Left forelimb (tissue), 1 donor: ENCODE results near the gene NDRG4.

Source experiments
- DNase-seq: peaks from one replicate; pipeline ENCODE4 v3.0.0-alpha.2; 2018; ENCODE audit warnings: low spot score

NDRG4 gene, protein sequence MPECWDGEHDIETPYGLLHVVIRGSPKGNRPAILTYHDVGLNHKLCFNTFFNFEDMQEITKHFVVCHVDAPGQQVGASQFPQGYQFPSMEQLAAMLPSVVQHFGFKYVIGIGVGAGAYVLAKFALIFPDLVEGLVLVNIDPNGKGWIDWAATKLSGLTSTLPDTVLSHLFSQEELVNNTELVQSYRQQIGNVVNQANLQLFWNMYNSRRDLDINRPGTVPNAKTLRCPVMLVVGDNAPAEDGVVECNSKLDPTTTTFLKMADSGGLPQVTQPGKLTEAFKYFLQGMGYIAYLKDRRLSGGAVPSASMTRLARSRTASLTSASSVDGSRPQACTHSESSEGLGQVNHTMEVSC

DNA sequence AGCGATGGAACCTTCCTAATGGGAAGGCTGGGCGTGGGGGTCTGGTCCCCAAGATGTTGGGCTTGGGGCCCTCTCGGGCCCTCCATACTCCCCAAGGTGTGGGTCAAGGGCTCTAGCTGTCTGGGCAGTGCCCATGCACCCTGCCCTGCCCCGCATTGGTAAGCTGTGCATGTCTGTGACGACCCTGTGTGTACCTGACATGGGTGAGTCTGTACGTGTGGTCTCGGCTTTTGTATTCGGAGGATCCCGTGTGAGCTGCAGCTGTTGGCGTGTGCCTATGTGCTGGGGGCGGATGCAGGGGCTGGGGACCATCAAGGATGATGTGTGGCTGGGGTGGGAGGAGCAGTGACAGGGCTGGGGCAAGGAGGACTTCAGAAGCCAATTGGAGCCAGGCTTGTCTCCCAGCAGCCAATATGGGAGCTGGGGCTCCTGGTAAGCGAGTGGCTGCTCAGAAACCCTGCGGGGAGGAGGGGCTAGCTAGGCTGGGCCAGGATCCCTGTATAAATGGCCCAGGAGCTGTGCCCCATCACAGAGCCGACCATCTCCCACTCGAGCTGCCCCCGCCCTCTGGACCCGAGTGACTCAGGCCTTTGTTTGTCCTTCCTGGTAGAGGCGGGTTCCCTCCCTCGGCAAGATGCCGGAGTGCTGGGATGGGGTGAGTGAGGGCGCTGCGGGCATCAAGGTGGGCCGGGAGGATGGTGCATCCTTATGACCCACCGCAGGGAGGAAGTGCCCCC is at the start of gene NDRG4:
Gene NDRG4, plus strand, starts transcription at position 529 of the 737 bp plus-strand sequence. Its CDS starts 106 bp downstream, at position 635.
- DNase-seq: no peak

- DNase-seq: no peak
Measured at GRCh38 chr16:58450590-58450989, 49.4 kb upstream of the NDRG4 start.

DNA sequence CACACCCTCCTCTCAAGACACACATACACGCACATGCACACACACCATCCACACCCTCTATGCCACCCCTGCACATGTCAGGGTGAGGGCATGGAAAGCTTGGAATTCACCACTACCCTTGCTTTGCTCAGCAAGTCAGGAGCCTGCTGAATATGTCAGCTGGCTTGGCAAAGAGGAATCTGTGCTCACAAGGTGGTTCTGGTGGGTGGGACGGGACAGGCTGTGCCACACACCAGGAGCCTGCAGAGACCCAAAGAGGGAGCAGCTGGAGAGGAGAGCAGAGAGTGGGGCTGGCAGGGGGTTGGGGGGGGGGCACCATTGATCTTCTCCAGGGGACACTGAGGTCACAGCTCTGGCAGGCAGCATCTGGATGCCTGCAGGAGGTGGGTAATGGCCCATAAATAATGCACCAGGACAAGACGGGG is 48.7 kb upstream of the NDRG4 start:
- DNase-seq: no peak

DNA sequence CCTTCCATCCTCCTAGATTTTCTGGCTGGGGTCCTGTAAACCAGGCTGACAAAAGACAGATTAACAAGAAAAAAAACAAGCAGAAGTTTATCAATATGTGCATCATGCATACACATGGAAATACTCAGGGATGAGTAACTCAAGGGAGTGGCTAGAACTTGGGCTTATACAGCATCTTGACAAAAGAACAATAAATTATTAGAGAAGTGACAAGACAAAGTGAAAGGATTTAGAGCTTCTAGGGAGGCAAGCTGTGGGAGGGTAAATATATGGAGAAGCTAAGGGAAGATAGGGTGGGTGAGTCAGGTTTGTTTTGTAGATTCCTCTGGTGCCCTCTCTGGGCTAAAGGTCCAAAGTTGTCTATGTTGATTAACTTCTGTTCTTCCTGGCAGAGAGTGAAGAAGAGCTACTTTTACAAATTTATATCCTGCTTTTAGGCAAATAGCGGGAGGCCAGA is 48.0 kb upstream of the NDRG4 start:
- no peak for DNase-seq

- no peak for DNase-seq
Measured at GRCh38 chr16:58452640-58453039, 47.3 kb upstream of the NDRG4 start.

GRCh38 chr16:58454178-58454577 is 45.8 kb upstream of the NDRG4 start:
- DNase-seq: no peak

DNA sequence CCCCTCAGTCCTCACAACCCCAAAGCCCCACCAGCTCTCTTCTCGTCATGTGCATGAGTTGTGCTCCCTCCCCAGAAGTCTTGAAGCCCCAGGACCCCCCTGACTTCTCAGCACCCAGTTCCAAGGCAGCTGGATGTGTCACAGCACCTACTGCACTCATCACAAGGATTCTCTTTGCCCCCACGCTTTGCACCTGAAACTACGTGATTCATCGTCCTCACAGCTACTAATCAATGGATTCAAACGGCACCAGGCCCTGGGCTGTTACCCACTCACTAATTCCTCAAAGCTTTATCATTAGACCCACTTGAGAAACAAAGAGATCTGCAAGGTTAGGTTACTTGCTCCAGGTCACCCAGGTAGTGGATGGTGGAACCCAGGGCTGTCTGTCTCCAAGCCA is 45.1 kb upstream of the NDRG4 start:
- no peak for DNase-seq

DNA sequence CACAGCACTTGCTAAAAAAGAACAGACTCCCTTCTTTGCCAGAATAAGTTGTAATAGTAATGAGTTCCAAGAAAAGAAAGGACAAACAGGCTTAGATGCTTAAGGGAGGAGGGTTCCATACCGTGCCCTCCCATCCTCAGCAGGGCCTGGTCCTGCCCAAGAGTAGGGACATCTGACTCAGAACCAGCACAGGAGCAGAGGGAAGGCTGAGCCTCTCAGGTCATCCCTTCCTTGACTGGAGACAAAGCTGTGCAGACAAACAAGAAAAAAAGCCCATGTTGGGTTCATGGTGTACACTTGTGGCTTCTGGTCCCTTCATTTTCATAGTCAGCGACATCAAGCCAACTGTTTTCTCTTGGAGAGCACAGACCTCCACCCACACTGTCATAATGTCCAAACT is 44.2 kb upstream of the NDRG4 start:
- DNase-seq: no peak

GRCh38 chr16:58456193-58456592 is 43.8 kb upstream of the NDRG4 start:
- no peak for DNase-seq

- DNase-seq: no peak
Measured at GRCh38 chr16:58458606-58459343, 41.2 kb upstream of the NDRG4 start.

GRCh38 chr16:58459344-58460218 is 40.4 kb upstream of the NDRG4 start:
- no peak for DNase-seq

DNA sequence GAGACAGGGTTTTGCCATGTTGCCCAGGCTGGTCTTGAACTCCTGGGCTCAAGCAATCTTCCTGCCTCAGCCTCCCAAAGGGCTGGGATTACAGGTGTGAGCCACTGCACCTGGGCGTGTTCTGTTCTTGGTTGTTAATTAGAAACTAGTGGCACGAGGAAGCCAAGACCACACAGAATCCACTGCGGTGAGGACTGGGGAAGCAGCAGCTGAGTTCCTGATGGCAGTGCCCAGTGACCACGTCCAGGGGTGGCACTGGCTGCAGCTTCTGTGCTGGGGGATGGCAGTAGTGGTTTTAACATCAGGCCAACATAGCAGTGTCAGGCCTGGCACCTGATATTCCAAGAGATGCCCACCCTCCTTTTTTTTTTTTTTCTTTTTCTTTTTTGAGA is 39.7 kb upstream of the NDRG4 start:
- no peak for DNase-seq

- DNase-seq: no peak
Measured at GRCh38 chr16:58461056-58461455, 38.9 kb upstream of the NDRG4 start.

GRCh38 chr16:58461640-58462039 is 38.3 kb upstream of the NDRG4 start:
- DNase-seq: no peak

DNA sequence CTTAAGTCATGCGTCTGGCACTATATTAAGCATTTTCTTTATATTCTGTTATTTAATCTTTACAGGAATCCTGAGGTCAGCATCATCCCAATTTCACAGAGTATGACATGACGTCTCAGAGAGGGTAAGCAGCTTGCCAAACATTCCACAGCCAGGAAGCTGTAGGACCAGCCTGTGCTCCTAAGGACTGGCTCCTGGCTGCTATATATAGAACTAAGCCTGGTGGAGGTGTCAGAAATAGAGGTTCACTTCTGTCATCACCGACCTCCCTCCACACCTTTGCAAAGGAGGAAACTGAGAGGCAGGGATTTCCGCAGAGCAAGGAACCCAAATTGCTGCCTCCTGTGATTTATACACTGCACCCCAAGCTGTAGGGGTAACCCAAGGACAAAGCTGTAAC is 37.9 kb upstream of the NDRG4 start:
- DNase-seq: no peak

DNA sequence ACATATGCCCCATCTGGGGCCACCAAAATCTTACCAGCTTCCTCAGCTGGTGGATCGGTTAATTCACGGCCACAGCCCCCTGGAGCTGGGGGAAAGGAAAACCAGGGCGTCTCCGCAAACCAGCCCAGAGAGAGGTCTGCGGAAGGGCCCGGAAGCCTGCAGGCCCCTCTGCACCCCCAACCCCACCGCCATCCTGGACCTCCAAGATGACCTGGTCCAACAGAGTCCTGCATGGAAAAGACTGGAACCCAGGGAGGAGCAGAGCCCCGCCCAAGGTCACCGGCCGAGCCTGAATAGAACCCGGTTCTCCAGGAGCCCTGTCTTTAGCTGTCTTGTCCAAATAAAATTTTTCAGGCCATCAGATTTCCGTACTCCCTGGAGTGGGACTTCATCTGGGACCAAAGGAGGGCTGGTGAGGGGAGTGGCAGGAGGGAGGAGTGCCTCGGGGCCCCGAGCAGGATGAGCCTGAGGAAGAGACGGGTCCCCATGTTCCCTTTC is 37.4 kb upstream of the NDRG4 start:
- DNase-seq: no peak

GRCh38 chr16:58462997-58463941 is 36.7 kb upstream of the NDRG4 start:
- no peak for DNase-seq

GRCh38 chr16:58464047-58464915 is 35.7 kb upstream of the NDRG4 start:
- DNase-seq: no peak
